ENCODE data around the gene PDSS2. TPM values are rescaled to one million over a fixed set of nuclear protein-coding genes. Genes with fewer than 3 reads are reported as not detected.

The PDSS2 gene
- total and polyA plus RNA-seq, 10 donors, result 4.3 to 16.6 (median 11.7) TPM

- TF ChIP-seq CTCF (IDR thresholded peaks at IDR 0.05 in 8 of 11, conservative IDR thresholded peaks at IDR 0.05 in 3 of 11) (no peak), POLR2AphosphoS5 (IDR thresholded peaks at IDR 0.05) (no peak), POLR2A (IDR thresholded peaks at IDR 0.05) (no peak)
- intact Hi-C loops (cut with DNase I; ENCODE audit: low total_unique reads), result no loop called here
- no peak overlapping the region for H3K27ac ChIP-seq
- H3K4me3 ChIP-seq, result no peak overlapping the region
- H3K36me3 ChIP-seq, result peaks cover 0 to 4% (median 0%) of the 10 kb centered on the region in 6 donors
- H3K4me1 ChIP-seq, result no peaks in the 10 kb centered on the region
- H3K9me3 ChIP-seq, result no peaks in the 10 kb centered on the region
- 89 to 100% (median 95%) methylated on average over 1 of the region's 1 CpG for WGBS, 5 donors
- no peaks in the 10 kb centered on the region for H3K27me3 ChIP-seq (replicated peaks in 1 of 7)
- DNase-seq, result no peak
Observed at GRCh38 chr6:107215334-107215733, 244.0 kb downstream of the PDSS2 start.

- TF ChIP-seq POLR2A (IDR thresholded peaks at IDR 0.05) (no peak), POLR2AphosphoS5 (IDR thresholded peaks at IDR 0.05) (no peak), CTCF (IDR thresholded peaks at IDR 0.05 in 8 of 11, conservative IDR thresholded peaks at IDR 0.05 in 3 of 11) (no peak)
- Histone ChIP-seq H3K4me1 (no peaks in the 10 kb centered on the region), H3K27me3 (replicated peaks in 1 of 7) (no peaks in the 10 kb centered on the region), H3K36me3 (peaks cover 0 to 11% (median 0%) of the 10 kb centered on the region in 6 donors), H3K9me3 (no peaks in the 10 kb centered on the region), H3K4me3 (no peak overlapping the region), H3K27ac (no peak overlapping the region)
- DNase-seq, result no peak
- intact Hi-C loops (cut with DNase I; ENCODE audit: low total_unique reads), result no loop called here
Observed at GRCh38 chr6:107214655-107215054, 244.7 kb downstream of the PDSS2 start.

GRCh38 chr6:107209406-107210305, 249.7 kb downstream of the PDSS2 start:
- peaks cover 0 to 9% (median 3%) of the 10 kb centered on the region in 8 donors for H3K9me3 ChIP-seq
- 93 to 97% (median 96%) methylated on average over 8 of the region's 8 CpGs for WGBS, 5 donors
- no peaks in the 10 kb centered on the region for H3K4me1 ChIP-seq
- H3K27me3 ChIP-seq (replicated peaks in 1 of 7), result no peaks in the 10 kb centered on the region
- H3K4me3 ChIP-seq, result no peak overlapping the region
- H3K36me3 ChIP-seq, result peaks cover 0 to 47% (median 0%) of the 10 kb centered on the region in 6 donors
- H3K27ac ChIP-seq, result no peak overlapping the region
- intact Hi-C loops (cut with DNase I; ENCODE audit: low total_unique reads), result no loop called here
- TF ChIP-seq POLR2A (IDR thresholded peaks at IDR 0.05), result no peak
- DNase-seq, result no peak

- no peaks in the 10 kb centered on the region for H3K27me3 ChIP-seq (replicated peaks in 1 of 7)
- TF ChIP-seq POLR2A (IDR thresholded peaks at IDR 0.05) (no peak), CTCF (IDR thresholded peaks at IDR 0.05 in 8 of 11, conservative IDR thresholded peaks at IDR 0.05 in 3 of 11) (no peak), POLR2AphosphoS5 (IDR thresholded peaks at IDR 0.05) (no peak)
- intact Hi-C loops (cut with DNase I; ENCODE audit: low total_unique reads), result no loop called here
- H3K9me3 ChIP-seq, result peaks cover 0 to 15% (median 10%) of the 10 kb centered on the region in 8 donors
- peaks cover 0 to 54% (median 2%) of the 10 kb centered on the region in 6 donors for H3K36me3 ChIP-seq
- no peak for DNase-seq
- no peak overlapping the region for H3K4me3 ChIP-seq
- H3K27ac ChIP-seq, result no peak overlapping the region
- WGBS, 5 donors, result 92 to 98% (median 95%) methylated on average over 4 of the region's 4 CpGs
- H3K4me1 ChIP-seq, result no peaks in the 10 kb centered on the region
Observed at GRCh38 chr6:107207251-107207873, 252.0 kb downstream of the PDSS2 start.
